ENCODE data around the gene SMIM32.

Gene SMIM32

DNA sequence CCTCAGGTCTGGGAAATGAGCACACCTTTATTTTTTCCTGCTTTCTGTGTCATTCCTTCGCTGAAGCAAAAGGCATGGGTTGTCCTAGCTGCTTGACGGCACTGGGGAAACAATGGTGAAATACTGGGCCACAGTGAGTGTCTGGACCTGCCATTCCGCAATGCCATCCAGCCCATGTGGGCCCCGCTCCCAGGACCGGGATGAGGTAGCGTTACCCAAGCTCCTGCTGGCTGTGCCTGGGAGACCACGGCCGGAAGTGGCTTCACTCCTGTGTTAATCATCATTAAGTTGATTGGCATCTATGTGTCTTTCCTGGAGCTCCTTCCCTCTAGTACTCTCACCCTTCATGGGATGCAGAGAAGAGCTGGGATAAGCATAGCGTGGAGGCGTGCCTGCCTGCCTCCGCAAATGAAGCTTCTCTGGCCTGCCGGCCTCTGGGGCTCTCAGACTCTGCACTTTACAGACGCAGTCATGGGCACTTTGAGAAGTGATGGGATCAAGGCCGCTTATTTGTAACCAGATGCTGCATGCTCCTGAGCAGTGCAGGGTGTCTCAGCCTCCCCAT is 16.5 kb upstream of the SMIM32 start:
- no peak for DNase-seq (ENCODE audit: low read depth)
- no peak overlapping the region for H3K4me3 ChIP-seq (replicated peaks; ENCODE audit: low read depth, low read length)
- TF ChIP-seq, protein P1, sequence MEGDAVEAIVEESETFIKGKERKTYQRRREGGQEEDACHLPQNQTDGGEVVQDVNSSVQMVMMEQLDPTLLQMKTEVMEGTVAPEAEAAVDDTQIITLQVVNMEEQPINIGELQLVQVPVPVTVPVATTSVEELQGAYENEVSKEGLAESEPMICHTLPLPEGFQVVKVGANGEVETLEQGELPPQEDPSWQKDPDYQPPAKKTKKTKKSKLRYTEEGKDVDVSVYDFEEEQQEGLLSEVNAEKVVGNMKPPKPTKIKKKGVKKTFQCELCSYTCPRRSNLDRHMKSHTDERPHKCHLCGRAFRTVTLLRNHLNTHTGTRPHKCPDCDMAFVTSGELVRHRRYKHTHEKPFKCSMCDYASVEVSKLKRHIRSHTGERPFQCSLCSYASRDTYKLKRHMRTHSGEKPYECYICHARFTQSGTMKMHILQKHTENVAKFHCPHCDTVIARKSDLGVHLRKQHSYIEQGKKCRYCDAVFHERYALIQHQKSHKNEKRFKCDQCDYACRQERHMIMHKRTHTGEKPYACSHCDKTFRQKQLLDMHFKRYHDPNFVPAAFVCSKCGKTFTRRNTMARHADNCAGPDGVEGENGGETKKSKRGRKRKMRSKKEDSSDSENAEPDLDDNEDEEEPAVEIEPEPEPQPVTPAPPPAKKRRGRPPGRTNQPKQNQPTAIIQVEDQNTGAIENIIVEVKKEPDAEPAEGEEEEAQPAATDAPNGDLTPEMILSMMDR (IDR thresholded peaks at IDR 0.05; ENCODE audit: low read length, missing control alignments): no peak

DNA sequence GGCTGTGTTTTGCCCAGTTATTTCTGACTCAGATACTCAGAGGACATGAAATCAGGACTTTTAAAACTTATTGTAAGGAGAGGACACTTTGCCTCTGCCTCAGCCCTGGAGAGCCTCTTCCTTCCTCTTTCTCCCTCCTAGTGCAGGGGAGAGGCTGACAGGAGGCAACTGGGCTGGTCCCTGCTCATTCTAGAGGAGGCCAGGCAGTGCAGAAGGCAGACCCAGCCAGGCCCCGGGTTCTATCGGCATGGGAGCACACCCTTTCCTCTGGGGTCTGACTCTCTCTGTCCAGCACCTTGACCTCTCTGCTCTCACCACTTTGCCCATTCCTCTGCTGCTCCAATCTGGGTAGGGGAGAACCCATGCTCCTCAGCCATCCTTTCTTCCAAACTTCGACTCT is 16.0 kb upstream of the SMIM32 start:
- DNase-seq (ENCODE audit: low read depth): no peak
- TF ChIP-seq, protein P1 (IDR thresholded peaks at IDR 0.05; ENCODE audit: low read length, missing control alignments): no peak
- no peak overlapping the region for H3K4me3 ChIP-seq (replicated peaks; ENCODE audit: low read depth, low read length)

DNA sequence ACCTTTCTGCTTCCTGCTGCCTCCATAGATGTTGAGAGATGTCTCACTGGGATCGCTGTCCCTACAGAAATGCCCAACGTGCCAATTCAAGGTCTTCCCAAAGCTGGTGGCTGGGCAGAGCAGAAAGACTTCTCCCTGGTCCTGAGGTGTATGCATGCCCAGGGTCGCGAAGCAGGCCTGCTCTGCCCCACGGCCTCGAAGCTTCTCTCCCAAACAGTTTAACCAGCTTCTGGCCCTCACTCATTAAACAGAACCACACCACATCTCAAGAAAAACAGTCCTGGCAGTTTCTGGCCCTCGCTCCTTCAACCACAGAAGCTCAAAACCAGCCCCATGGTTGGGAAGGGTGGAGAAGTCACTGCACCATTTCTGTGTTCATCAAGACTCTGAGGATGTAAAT is 14.7 kb upstream of the SMIM32 start:
- TF ChIP-seq, protein P1 (IDR thresholded peaks at IDR 0.05; ENCODE audit: low read length, missing control alignments): no peak
- no peak overlapping the region for H3K4me3 ChIP-seq (replicated peaks; ENCODE audit: low read depth, low read length)
- no peak for DNase-seq (ENCODE audit: low read depth)

DNA sequence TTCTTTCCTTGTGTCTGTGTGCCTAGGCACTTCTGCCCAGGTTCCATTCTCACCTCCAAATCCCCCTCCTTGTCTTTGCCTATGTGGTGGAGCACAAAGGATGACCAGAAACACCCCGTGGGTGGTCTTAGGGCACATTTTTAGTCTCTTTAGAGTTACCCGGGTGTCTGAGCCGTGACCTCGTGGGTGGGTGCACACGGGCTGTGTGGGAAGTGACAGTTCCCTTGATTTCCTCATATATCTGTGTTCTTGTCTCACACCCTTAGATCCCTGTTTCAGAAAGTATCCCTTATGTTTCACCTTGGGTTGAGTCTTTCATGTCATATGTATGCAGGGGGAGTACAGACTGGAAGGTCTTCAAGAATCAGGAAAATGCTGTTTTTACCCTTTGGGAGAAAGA is 13.4 kb upstream of the SMIM32 start:
- no peak for DNase-seq (ENCODE audit: low read depth)
- TF ChIP-seq, protein P1 (IDR thresholded peaks at IDR 0.05; ENCODE audit: low read length, missing control alignments): no peak

DNA sequence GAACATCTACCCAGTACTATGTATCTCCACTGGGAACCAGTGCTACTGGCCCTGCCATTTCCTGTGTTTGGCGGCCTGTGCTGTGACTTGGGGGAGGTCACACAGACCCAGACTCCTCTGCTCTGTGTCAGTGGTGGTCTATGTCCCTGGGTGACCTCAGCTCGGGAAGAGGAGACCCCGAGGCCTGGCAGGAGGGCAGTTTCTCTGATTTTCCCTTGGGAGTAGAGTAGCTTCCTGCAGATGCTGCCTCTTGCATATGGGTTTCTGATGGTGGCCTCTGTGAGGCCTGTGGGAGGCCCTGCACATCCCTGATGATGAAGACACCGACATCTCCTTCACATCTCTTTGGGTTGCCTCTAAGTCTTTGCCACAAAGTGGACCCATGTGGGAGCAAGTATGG is 13.0 kb upstream of the SMIM32 start:
- no peak overlapping the region for H3K4me3 ChIP-seq (replicated peaks; ENCODE audit: low read depth, low read length)
- DNase-seq (ENCODE audit: low read depth): no peak
- TF ChIP-seq, protein P1 (IDR thresholded peaks at IDR 0.05; ENCODE audit: low read length, missing control alignments): no peak

More for the DNA sequence above, 13.4 kb upstream of the SMIM32 start:
- H3K4me3 ChIP-seq (replicated peaks; ENCODE audit: low read depth, low read length): no peak overlapping the region

DNA sequence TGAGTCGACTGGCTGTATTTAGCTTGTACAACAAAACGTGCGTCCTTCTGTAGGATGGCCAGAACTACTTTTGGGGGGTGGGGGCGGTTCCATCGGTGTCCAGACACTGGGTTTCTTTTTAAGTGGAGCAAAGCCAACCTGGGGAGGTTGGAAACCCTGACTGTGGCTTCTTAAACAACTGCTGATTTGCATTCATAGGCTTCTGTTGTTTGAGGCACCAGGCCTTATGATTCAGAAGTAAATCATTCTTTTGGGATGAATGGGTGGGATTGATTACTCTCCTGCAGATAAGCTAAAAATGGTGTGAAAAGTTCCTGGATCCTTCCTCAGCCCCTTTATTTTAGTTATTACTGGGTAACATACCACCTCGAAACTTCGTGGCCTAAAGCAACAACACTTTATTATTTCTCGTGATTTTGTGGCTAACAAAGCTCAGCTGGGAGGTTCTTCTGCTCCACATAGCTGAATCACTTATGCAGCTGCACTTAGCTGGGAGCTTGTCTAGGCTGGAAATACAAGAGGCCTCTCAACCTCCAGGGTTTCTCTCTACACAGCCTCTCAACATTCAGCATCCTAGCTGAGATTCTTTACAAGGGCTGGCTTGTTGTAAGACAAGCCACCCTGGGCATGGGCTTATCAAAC is 12.2 kb upstream of the SMIM32 start:
- DNase-seq (ENCODE audit: low read depth): no peak
- TF ChIP-seq, protein P1 (IDR thresholded peaks at IDR 0.05; ENCODE audit: low read length, missing control alignments): no peak
- no peak overlapping the region for H3K4me3 ChIP-seq (replicated peaks; ENCODE audit: low read depth, low read length)

Measured in fibroblast of pulmonary artery (primary cell).